Muscle of back (tissue), 13 donors: ENCODE data around the gene SNAPC2. TPM values are rescaled to one million over a fixed set of nuclear protein-coding genes. Genes with fewer than 3 reads are reported as not detected.

ENCODE experiments used
- DNase-seq, 3 donors: peaks; one replicate each; pipeline versions ENCODE4 v3.0.0 to v3.0.0-alpha.2; 2013
- long read RNA-seq, 9 donors: transcript quantifications; one replicate each; lab custom pipeline, GENCODE V29; 2026
- polyA plus RNA-seq, 10 donors: library from polyadenylated mRNA; unstranded; fragments of 120-200 nt; gene quantifications; one replicate each; pipeline ENCODE4 v1.2.1, GENCODE V29; 2013; ENCODE audit not compliant: insufficient read length in 10 of 10

The SNAPC2 gene, protein sequence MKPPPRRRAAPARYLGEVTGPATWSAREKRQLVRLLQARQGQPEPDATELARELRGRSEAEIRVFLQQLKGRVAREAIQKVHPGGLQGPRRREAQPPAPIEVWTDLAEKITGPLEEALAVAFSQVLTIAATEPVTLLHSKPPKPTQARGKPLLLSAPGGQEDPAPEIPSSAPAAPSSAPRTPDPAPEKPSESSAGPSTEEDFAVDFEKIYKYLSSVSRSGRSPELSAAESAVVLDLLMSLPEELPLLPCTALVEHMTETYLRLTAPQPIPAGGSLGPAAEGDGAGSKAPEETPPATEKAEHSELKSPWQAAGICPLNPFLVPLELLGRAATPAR
- 10 to 100 TPM; 11.0 to 20.7 (median 15.7) TPM for polyA plus RNA-seq
- long read RNA-seq, donor 1, transcript SNAPC2-201 (5 exons, 1,542 nt), result major isoform, 16 of 19 reads
- long read RNA-seq, donor 1, partial matches to known transcripts, result 0 of 19 reads
- long read RNA-seq, donor 1, other reads (novel, unspliced or antisense), result 0 of 19 reads
- long read RNA-seq, donor 2, partial matches to known transcripts, result 0 of 4 reads
- long read RNA-seq, donor 2, other reads (novel, unspliced or antisense), result 0 of 4 reads
- long read RNA-seq, donor 3, result 0 reads
- long read RNA-seq, donor 4, transcript SNAPC2-201 (5 exons, 1,542 nt), result major isoform, 6 of 8 reads
- long read RNA-seq, donor 4, partial matches to known transcripts, result 0 of 8 reads
- long read RNA-seq, donor 4, other reads (novel, unspliced or antisense), result 0 of 8 reads
- long read RNA-seq, donor 5, transcript SNAPC2-201 (5 exons, 1,542 nt), result major isoform, 8 of 10 reads
- long read RNA-seq, donor 5, partial matches to known transcripts, result 0 of 10 reads
- long read RNA-seq, donor 5, other reads (novel, unspliced or antisense), result 0 of 10 reads
- long read RNA-seq, donor 6, partial matches to known transcripts, result 0 of 5 reads
- long read RNA-seq, donor 6, other reads (novel, unspliced or antisense), result 0 of 5 reads
- long read RNA-seq, donor 7, transcript SNAPC2-201 (5 exons, 1,542 nt), result major isoform, 6 of 7 reads
- long read RNA-seq, donor 7, partial matches to known transcripts, result 0 of 7 reads
- long read RNA-seq, donor 7, other reads (novel, unspliced or antisense), result 0 of 7 reads
- long read RNA-seq, donor 8, transcript SNAPC2-201 (5 exons, 1,542 nt), result major isoform, 5 of 5 reads
- long read RNA-seq, donor 8, partial matches to known transcripts, result 0 of 5 reads
- long read RNA-seq, donor 8, other reads (novel, unspliced or antisense), result 0 of 5 reads
- long read RNA-seq, donor 9, partial matches to known transcripts, result 0 of 1 reads
- long read RNA-seq, donor 9, other reads (novel, unspliced or antisense), result 0 of 1 reads

DNA sequence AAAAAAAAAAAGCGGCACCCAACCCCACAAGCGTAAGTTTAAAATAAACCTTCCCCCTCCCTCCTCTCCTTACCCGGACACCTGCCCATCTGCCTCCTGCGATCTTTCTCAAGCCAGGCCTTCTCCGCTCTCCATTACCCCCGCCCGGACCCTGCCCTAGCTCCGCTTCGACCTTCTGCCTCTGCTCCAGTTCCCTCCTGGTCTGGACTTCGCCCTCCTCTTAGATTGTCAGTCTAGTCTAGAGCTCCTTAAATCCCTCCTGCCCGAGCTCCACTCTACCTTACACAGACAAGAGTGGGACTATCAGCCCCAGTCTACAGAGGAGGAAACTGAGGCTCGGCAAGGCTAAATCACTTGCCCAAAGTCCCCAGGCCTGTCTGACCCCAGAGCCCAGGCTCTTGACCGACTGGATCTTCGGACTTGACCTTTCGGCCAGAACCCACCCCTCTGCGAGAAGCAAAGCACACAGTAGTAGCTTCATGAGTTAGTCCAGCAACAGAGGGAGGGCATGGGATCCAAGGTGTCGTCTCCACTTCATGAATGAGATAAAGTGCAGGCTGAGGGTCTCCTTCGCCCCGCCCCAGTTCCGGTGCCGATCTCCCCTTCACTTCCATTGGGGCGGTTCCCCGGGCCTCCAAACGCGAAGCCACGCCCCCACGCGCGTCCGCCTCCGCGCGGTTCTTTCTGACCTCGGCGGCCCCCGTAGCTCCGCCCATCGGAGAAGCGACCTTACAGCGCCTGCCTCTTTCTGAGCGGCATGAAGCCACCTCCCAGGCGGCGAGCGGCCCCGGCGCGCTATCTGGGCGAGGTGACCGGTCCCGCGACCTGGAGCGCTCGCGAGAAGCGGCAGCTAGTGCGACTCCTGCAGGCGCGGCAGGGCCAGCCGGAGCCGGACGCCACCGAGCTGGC is at the start of gene SNAPC2:
Gene SNAPC2 (plus strand): TSS at position 729 of the 909 bp plus-strand sequence. CDS start 29 bp downstream, at position 758.
- DNase-seq, result peak; percentile 94 to 99 (median 96)

GRCh38 chr19:7870571-7871436 is 49.3 kb upstream of the SNAPC2 start:
- peak in 1 of 3 donors; percentile 53 for DNase-seq

DNA sequence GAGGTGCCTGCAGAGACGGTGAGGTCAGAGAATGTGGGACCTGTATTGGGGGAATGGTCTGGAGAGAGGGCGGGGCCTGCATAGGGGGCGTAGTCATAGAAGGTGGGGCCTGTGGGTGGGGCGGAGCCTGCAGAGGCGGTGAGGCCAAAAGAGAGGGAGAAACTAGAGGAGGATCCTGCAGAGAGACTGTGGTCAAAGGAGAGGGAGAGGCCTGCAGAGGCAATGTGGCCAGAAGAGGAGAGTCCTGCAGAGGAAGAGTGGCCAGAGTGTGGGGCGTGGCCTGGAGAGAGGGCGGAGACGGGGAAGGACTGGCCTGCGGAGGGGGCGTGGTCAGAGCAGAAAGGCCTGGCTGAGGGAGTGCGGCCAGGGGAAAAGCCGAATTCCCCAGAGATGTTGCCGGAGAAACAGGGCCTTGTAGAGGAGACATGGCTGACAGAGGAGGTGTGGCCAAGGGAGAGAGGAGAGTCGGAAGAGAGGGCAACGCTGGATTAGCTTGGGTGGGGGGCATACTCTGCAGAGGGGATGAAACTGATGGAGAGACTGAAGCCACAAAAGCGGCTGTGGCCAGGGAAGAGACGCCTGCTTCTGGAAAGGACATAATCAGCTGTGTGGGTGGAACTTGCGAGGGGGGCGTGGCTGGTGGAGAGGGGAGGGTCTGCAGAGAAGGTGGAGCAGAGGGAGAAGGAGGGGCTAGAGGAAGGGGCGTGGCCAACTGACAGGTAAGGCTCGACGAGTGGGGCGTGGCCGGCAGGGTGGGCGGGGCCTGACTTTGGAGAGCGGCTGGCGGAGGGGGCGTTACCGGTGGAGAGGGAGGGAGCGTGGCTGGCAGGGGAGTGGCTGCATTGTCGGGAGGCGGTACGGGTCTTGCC is 48.5 kb upstream of the SNAPC2 start:
- DNase-seq, result peak; percentile 59 to 92 (median 76)

DNA sequence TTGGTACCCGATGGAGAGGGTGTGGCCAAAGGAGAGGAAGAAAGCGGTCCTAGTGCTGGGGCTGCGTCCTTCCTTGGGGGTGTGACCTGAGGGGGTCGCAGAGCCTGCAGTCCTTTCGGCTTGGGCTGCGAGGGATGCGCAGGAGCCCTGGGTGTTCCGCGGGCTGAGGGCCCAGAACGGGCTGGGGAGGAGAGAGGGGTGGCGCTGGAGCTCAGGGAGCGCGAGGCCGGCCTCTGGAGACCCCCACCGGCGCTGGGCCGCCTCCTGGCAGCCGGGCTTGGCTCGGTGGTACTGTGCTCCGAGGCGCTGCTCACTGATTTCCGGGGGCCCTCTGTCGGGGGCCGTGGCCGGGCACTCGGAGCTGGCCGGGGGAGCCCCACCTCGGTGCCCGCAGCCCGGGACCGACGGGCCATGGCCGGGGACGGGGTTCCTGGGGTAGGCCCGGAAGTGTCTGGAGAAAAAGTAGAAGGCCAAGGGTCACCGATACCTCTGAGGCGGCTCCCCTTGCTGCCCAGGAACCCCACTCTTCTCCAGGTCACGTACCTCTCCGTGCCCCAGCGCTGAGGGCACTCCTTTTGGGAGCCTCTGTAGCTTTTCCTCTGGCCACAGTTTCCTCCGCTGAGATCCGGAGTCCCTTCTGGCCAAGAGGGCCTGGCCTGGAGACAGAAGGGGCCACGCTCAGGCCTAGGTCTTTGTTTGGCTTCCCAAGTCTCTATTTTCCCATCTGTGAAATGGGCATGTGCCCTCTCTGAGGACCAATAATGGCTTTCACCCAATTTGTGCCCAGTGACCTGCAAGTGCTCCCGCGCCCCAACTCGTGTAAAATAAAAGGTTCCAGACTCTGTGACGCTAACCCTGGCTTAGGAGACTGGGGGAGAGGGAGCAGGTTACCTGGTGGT is 47.6 kb upstream of the SNAPC2 start:
- DNase-seq, result no peak

- DNase-seq, result no peak
These were observed 46.6 kb upstream of the SNAPC2 start for GRCh38 chr19:7873304-7874075.

DNA sequence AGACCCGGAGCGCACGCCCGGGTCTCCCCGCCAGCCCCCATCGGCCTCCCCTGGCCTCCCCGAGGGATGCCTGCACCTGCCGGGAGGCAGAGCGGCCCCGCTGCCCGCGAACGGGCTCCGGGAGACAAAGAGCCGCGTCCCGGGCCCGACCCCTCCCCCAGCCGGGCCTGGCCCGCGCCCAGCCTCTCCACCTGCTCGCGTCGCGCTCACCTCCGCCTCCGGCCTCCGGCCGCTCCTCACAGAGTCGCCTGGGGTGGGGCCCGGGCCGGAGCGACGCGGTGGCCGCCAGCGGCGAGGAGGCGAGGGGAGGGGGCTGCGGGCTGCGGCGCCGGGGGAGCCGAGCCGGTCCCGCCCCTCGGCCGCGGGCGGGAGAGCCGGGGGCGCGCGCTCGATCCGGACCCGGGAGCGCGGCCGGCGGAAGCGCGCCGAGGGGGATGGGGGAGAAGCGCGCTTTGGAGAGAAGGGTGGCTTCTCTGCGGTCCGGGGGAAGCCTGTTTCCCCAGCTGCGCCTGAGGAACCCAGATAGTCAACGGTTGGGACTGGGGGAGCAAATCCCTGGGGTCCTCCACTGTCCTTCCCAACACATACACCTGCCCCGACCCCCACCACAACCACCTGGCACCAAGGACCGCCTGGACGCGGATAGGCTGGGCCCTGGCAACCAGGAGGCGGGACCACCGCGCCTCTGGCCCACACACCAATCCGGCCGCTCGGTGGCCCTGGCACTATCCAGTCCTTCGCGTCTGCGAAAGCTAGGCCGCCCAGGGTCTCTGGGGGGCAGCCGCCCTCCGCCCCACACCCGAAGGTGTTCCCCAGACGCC is 45.9 kb upstream of the SNAPC2 start, which contains the start of gene PRR36:
Gene PRR36 (minus strand): TSS at position 315 of the 821 bp plus-strand sequence. CDS start 701 bp downstream, outside the sequence.
- peak in 1 of 3 donors; percentile 47 for DNase-seq

GRCh38 chr19:7874897-7875273 is 45.3 kb upstream of the SNAPC2 start:
- no peak for DNase-seq

DNA sequence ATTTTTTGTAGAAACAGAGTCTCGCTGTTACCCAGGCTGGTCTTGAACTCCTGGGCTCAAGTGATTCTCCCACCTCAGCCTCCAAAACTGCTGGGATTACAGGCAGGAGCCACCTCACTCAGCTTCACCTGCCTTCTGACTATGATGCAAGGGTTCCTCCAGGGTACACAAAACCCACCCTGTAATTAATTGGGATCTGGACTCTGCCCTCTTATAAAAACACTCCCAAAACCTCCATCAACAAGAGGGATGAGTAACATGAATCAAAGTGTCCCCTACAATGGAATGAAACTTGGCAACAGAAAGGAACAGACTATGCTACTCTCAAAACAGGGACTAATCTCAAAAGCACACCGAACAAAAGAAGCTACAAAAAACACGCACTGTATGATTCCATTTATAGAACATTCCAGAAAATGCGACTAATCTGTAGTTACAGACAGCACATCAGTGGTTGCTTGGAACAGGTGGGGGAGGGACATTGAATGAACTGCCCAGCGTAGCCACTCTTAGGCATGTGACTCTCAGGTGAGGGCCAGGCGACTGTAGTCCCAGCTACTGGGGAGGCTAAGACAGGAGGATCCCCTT is 42.8 kb upstream of the SNAPC2 start:
- DNase-seq, result no peak

DNA sequence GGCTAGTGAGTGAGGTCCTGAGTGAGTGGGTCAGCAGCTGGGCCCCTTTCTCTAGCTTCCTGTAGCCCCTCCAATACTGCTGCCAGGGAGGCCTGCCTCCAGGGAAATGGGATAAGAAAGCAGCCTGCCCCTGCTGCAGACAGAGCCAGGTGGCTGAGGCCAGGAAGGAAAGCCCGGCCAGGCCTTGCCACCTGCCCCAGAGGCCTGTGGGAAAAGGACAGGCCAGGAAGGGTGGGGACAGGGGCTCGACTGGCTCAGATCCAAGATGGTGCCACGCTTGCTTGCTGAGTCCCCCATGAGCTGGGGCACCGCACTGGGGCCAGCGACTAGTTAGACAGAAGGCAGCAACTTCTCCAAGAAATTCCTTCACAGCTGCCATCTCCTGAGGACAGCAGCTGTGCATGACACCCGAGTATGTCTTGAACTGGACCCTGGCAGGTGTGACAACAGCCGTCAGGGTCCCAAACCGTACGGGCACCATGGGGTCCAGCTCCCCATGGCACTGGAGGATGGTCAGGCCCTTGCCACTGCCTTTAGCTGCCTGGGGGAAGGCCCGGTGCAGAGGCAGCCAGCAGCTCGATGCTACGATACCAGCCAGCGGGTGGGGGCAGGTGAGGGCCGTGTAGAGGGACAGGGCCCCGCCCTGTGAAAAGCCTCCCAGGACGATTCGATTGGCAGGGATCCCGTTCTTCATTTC is 40.9 kb upstream of the SNAPC2 start:
- DNase-seq, result no peak

GRCh38 chr19:7879836-7880235 is 40.3 kb upstream of the SNAPC2 start:
- DNase-seq, result no peak

- no peak for DNase-seq
These were observed 38.2 kb upstream of the SNAPC2 start for GRCh38 chr19:7881910-7882309.

- no peak for DNase-seq
These were observed 37.0 kb upstream of the SNAPC2 start for GRCh38 chr19:7883105-7883504.

- DNase-seq, result no peak
These were observed 36.2 kb upstream of the SNAPC2 start for GRCh38 chr19:7883796-7884570.

DNA sequence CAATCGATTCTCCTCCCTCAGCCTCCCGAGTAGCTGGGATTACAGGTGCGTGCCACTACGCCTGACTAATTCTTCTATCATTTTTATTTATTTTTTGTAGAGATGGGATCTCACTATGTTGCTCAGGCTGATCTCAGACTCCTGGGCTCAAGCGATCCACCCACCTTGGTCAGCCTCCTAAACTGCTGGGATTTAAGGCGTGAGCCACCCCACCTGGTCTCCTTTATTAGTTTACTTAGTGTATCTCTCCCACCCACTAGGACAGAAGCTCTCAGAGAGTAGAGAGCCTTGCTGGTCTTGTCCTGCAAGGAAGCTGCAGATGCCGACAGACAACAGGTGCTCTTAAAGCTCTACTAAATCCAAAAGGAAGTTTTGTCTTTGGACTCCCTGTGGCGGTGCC is 34.3 kb upstream of the SNAPC2 start:
- DNase-seq, result no peak
